BE2C (cell line): ENCODE results near the gene RNU6-7.

Experiments
- DNase-seq: peaks from one replicate; pipeline ENCODE4 v3.0.0-alpha.2; 2020
- H3K27me3 ChIP-seq: fragments of 250-450 bp; sonication (Bioruptor Pico); 2 replicates; pipeline ENCODE4 v1.5.1; 2020; ENCODE audit warnings: mild to moderate bottlenecking
- H3K36me3 ChIP-seq: fragments of 250-450 bp; sonication (Bioruptor Pico); 2 replicates; pipeline ENCODE4 v1.5.1; 2020; ENCODE audit warnings: mild to moderate bottlenecking
- H3K4me1 ChIP-seq: fragments of 250-450 bp; sonication (Bioruptor Pico); 2 replicates; pipeline ENCODE4 v1.5.1; 2020
- H3K4me3 ChIP-seq: 2 replicates; pipeline ENCODE4 v1.5.1; 2011; ENCODE audit warnings: low read depth, low read length
- H3K9me3 ChIP-seq: fragments of 250-450 bp; sonication (Bioruptor Pico); 2 replicates; pipeline ENCODE4 v1.5.1; 2020
- CTCF ChIP-seq: IDR thresholded peaks from 2 replicates; pipeline ENCODE4 v1.5.1; 2012; ENCODE audit warnings: mild to moderate bottlenecking, low read depth, low read length

The RNU6-7 gene

DNA sequence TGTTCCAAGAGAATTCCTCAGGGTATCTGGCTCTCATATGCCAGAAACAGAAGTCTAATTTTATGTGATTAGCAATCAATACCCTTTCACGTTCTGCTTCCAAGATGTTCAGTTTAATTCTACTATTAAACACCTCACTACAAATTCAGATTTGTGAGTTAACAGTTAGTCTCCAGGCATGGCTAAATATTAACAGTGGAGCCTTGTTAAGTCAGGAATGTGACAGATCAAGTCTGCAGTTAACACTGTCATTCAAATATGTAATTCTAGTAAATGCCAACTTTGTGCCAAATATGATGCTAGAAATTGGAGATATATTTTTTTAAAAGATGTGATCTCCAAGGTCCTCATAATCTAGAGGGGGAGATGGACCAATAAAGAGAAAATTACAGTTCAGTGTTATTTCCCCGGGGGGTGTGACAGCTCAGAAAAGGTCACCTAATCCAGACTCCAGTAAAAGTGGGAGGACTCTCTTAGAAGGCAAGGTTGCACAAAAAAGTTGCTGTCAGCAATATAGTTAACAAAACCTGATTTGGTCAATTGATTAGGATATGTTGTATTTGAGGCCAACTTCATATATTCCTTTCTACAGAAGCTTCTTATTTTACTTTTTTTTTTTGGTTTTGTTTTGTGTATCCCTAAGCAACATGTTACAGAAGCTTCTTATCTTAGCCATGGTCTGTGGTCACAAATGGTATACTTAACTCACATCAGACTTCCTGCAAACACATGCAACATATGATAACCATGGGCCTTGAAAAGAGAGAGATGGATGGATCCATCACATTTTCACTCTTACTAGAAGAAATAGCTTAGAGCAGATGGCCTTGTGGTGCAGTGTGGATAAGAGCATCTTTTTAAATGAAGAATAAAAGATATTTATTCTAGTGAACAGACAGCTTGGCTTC, 18.4 kb upstream of the RNU6-7 start:
- Histone ChIP-seq H3K9me3 (no peaks in the 10 kb centered on the region; the same call in 1 of the 2 replicates), H3K4me3 (no peak overlapping the region), H3K27me3 (no peaks in the 10 kb centered on the region), H3K4me1 (no peaks in the 10 kb centered on the region), H3K36me3 (no peaks in the 10 kb centered on the region; the same call in 1 of the 2 replicates)
- no peak for DNase-seq
- no peak for TF ChIP-seq CTCF

DNA sequence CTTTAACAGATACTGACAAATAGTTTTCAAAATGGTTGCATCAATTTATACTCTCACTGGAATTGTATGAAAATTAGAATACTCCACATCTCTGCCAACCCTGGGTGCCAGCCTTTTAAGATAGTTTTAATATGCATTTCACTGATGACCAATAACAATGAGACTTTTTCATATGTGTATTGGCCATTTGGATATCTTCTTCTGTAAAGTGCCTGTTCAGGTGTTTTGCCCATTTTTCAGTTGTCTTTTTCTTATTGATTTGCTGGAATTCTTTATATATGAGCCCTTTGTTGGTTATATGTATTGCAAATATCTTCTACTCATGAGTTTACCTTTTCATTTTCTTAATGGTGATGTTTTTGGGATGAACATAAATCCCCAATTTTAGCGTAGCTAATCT, 16.7 kb upstream of the RNU6-7 start:
- Histone ChIP-seq H3K4me3 (no peak overlapping the region), H3K4me1 (no peaks in the 10 kb centered on the region), H3K9me3 (no peaks in the 10 kb centered on the region; the same call in 1 of the 2 replicates), H3K27me3 (no peaks in the 10 kb centered on the region), H3K36me3 (no peaks in the 10 kb centered on the region)
- no peak for DNase-seq
- no peak for TF ChIP-seq CTCF

- no peak for DNase-seq
- no peaks in the 10 kb centered on the region; the same call in 1 of the 2 replicates for H3K9me3 ChIP-seq
- H3K36me3 ChIP-seq = no peaks in the 10 kb centered on the region
- no peaks in the 10 kb centered on the region for H3K4me1 ChIP-seq
- no peak for TF ChIP-seq CTCF
- H3K27me3 ChIP-seq = no peaks in the 10 kb centered on the region
- H3K4me3 ChIP-seq = no peak overlapping the region
Observed at GRCh38 chr14:32186248-32186647, 15.6 kb upstream of the RNU6-7 start.

- no peak for TF ChIP-seq CTCF
- Histone ChIP-seq H3K4me1 (0 out of 2 replicates have a peak, but pooled peaks cover 6% of the 10 kb centered on the region), H3K27me3 (no peaks in the 10 kb centered on the region), H3K9me3 (no peaks in the 10 kb centered on the region; the same call in 1 of the 2 replicates), H3K4me3 (no peak overlapping the region), H3K36me3 (no peaks in the 10 kb centered on the region)
- no peak for DNase-seq
Observed at GRCh38 chr14:32189811-32190210, 12.0 kb upstream of the RNU6-7 start.

DNA sequence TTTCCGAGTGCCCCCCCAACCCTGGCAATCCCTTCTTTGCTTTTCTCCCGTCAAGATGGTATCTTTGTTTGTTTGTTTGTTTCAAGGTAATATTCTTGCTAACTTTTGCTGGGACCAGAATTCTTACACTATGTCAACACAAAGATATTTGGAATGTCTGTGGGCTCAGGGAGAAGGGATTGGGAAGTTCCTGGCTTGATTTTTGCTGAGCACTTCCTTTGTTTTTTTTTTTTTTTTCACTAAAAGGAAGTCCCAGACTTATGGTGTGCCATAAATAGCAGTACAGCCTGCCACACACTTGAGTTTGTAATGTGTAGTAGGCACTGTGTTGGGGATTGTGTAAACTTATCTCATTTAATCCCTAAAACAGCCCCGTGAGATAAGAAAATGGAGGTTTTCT, 11.2 kb upstream of the RNU6-7 start:
- H3K4me3 ChIP-seq = no peak overlapping the region
- no peak for DNase-seq
- no peaks in the 10 kb centered on the region; the same call in 1 of the 2 replicates for H3K9me3 ChIP-seq
- H3K36me3 ChIP-seq = no peaks in the 10 kb centered on the region
- no peaks in the 10 kb centered on the region for H3K27me3 ChIP-seq
- TF ChIP-seq CTCF = no peak
- 0 out of 2 replicates have a peak, but pooled peaks cover 6% of the 10 kb centered on the region for H3K4me1 ChIP-seq
